Thyroid gland (tissue), 4 donors: Measurements from ENCODE around the gene PNPLA1. TPM values are rescaled to one million over a fixed set of nuclear protein-coding genes. Genes with fewer than 3 reads are reported as not detected.

Experiments used
- DNase-seq, 2 donors: peaks; one replicate each; pipeline ENCODE4 v3.0.0-alpha.2; 2019
- H3K27ac ChIP-seq, 3 donors: fragments of 200-600 bp; sonication (generic); 1 replicate in 2 of 3; 2 replicates in 1 of 3; pipeline ENCODE4 v1.5.1; 2016 to 2019; ENCODE audit warnings: mild to moderate bottlenecking in 1 of 3, moderate library complexity in 1 of 3
- H3K27me3 ChIP-seq: fragments of 200-600 bp; sonication (generic); one replicate; pipeline ENCODE4 v1.5.1; 2019
- H3K36me3 ChIP-seq, 2 donors: fragments of 200-600 bp; sonication (generic); one replicate each; pipeline ENCODE4 v1.5.1; 2016 to 2019
- H3K4me1 ChIP-seq, 2 donors: fragments of 200-600 bp; sonication (generic); one replicate each; pipeline ENCODE4 v1.5.1; 2017 to 2019
- H3K4me3 ChIP-seq, 3 donors: fragments of 200-600 bp; sonication (generic); replicated peaks in 1 of 3; 1 replicate in 2 of 3; 2 replicates in 1 of 3; pipeline ENCODE4 v1.5.1; 2016; ENCODE audit warnings: mild to moderate bottlenecking in 1 of 3
- H3K9me3 ChIP-seq: fragments of 200-600 bp; sonication (generic); one replicate; pipeline ENCODE4 v1.5.1; 2017
- POLR2A ChIP-seq, 2 donors: fragments of 450-650 bp; IDR thresholded peaks; one replicate each; pipeline ENCODE4 v1.6.1; 2017; ENCODE audit warnings: antibody characterized with exemption in 2 of 2, mild to moderate bottlenecking in 2 of 2, moderate library complexity in 1 of 2
- WGBS, 2 donors: methylation state at CpG; one replicate each; pipeline ENCODE4 v1.1.5; 2017; 5-methylcytosine and 5-hydroxymethylcytosine counted together
- intact Hi-C: fragments of 100-400 bp; cut with DNase I; formaldehyde crosslinking; loops from one replicate; pipeline ENCODE4 v1.15.1; 2023
- total RNA-seq, 4 donors: library from RNA; depleted of rRNA; stranded (reverse); fragments of >200 nt; gene quantifications; one replicate each; pipeline ENCODE4 v1.2.3, GENCODE V29; 2016
- TF ChIP-seq, protein P1 (sequence below), 6 experiments: fragments of 200-600 bp in 3 of 6; fragments of 450-650 bp in 3 of 6; sonication (generic) in 3 of 6; IDR thresholded peaks; one replicate each; pipeline ENCODE4 v1.5.1; 2016 to 2019; ENCODE audit warnings: antibody characterized with exemption in 6 of 6, mild to moderate bottlenecking in 2 of 6, inconsistent platforms in 1 of 6, moderate library complexity in 1 of 6

The PNPLA1 gene
- total RNA-seq, 4 donors from 2014 or later: 0.11 TPM; not detected in 3

DNA sequence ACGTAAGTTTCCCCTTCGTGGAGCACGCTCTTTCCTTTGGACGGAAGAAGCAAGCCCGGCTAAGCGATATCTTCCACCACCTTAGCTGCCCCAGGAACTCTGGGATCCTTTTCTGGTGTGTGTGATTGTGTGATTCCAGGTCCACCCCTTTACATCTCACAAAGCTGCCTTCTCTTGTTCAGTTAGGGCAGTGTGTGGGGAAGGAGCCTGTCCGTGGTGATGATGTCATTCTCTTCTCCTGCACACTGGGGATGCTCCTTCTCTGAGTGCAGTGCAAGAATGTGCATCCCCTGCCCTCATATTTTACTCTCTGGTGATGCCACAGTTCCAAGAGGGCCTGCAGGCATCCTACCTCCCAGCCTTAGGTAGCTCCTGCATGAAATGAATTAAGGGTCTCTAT lies 36.5 kb downstream of the PNPLA1 start:
- Histone ChIP-seq H3K9me3 (no peaks in the 10 kb centered on the region), H3K36me3 (no peaks in the 10 kb centered on the region), H3K27me3 (no peaks in the 10 kb centered on the region), H3K4me3 (no peak overlapping the region), H3K27ac (no peak overlapping the region), H3K4me1 (peaks cover 14 to 15% of the 10 kb centered on the region in 2 donors)
- TF ChIP-seq, protein P1, sequence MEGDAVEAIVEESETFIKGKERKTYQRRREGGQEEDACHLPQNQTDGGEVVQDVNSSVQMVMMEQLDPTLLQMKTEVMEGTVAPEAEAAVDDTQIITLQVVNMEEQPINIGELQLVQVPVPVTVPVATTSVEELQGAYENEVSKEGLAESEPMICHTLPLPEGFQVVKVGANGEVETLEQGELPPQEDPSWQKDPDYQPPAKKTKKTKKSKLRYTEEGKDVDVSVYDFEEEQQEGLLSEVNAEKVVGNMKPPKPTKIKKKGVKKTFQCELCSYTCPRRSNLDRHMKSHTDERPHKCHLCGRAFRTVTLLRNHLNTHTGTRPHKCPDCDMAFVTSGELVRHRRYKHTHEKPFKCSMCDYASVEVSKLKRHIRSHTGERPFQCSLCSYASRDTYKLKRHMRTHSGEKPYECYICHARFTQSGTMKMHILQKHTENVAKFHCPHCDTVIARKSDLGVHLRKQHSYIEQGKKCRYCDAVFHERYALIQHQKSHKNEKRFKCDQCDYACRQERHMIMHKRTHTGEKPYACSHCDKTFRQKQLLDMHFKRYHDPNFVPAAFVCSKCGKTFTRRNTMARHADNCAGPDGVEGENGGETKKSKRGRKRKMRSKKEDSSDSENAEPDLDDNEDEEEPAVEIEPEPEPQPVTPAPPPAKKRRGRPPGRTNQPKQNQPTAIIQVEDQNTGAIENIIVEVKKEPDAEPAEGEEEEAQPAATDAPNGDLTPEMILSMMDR (IDR thresholded peaks at IDR 0.05): no peak
- no peak for TF ChIP-seq POLR2A (IDR thresholded peaks at IDR 0.05)
- no peak for DNase-seq
- intact Hi-C loops: no loop called here
- 82 to 95% methylated on average over 7 of the region's 7 CpGs for WGBS, 2 donors

DNA sequence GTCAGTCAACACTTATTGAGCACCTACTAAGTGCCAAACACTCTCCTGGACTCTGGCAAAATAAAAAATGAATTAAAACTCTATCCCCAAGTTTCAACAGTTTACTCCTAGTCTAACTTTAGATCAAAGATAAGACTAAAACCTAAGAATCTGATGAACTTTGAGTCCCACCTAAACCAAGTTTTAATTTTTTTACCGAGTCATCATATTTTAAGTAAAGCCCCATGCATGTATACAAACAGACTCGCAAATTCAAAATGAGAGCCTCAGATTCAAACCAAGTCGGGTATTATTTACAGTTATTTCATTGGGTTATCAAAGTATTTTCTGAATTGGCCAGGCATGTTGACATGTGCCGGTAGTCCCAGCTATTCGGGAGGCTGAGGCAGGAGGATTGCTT lies 38.7 kb downstream of the PNPLA1 start:
- Histone ChIP-seq H3K4me3 (no peak overlapping the region), H3K27ac (no peak overlapping the region), H3K36me3 (no peaks in the 10 kb centered on the region), H3K27me3 (no peaks in the 10 kb centered on the region), H3K9me3 (no peaks in the 10 kb centered on the region), H3K4me1 (no peaks in the 10 kb centered on the region)
- WGBS, 2 donors: 98% methylated on average over 5 of the region's 5 CpGs
- no peak for DNase-seq
- intact Hi-C loops: no loop called here
- TF ChIP-seq, protein P1 (IDR thresholded peaks at IDR 0.05): no peak
- no peak for TF ChIP-seq POLR2A (IDR thresholded peaks at IDR 0.05)

DNA sequence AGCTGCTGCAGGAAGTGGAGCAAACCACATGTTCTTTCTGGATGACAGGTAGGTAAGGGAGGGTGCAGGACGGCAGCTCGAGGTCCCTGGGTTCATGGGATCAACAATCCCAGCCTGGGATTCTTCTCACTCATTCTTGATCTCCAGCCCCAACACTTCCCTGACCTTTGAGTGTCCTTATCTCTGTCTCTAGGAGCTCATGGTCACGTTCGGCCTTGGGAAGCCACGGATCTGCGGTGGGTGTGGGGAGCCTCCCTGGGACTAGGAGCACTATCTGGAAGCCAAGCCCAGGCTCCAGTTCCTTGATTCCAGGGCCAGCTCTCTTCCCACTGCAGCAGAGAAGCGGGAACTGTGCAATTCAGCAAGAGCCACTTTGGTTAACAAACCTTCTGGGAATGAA lies 39.3 kb downstream of the PNPLA1 start:
- Histone ChIP-seq H3K9me3 (no peaks in the 10 kb centered on the region), H3K36me3 (no peaks in the 10 kb centered on the region), H3K4me1 (no peaks in the 10 kb centered on the region), H3K27me3 (no peaks in the 10 kb centered on the region), H3K27ac (no peak overlapping the region), H3K4me3 (no peak overlapping the region)
- TF ChIP-seq, protein P1 (IDR thresholded peaks at IDR 0.05): no peak
- TF ChIP-seq POLR2A (IDR thresholded peaks at IDR 0.05): no peak
- intact Hi-C loops: no loop called here
- DNase-seq: no peak
- 71 to 78% methylated on average over 7 of the region's 7 CpGs for WGBS, 2 donors

DNA sequence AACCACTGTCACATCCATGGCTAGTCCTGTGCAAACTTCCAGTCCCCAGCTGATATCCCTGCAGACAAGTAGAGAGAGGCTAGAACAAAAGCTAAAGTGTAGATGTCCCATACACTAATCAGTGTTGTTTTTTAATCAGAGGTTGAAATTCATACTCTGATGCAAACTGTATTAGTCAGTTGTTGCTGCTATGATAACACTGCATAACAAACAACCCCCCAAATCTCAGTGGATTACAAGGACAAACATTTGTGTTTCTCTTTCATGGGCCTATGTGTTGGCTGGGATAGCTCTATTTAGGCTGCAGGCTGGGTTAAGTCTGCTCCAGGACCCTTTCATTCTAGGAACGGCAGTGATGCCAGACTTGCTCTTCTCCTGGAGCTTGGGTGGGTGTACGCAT lies 40.0 kb downstream of the PNPLA1 start:
- WGBS, 2 donors: 100% methylated on average over 2 of the region's 2 CpGs
- no peak overlapping the region for H3K27ac ChIP-seq
- no peaks in the 10 kb centered on the region for H3K36me3 ChIP-seq
- H3K27me3 ChIP-seq: no peaks in the 10 kb centered on the region
- H3K9me3 ChIP-seq: no peaks in the 10 kb centered on the region
- no peak for TF ChIP-seq POLR2A (IDR thresholded peaks at IDR 0.05)
- TF ChIP-seq, protein P1 (IDR thresholded peaks at IDR 0.05): no peak
- intact Hi-C loops: no loop called here
- H3K4me1 ChIP-seq: no peaks in the 10 kb centered on the region
- no peak for DNase-seq
- no peak overlapping the region for H3K4me3 ChIP-seq

DNA sequence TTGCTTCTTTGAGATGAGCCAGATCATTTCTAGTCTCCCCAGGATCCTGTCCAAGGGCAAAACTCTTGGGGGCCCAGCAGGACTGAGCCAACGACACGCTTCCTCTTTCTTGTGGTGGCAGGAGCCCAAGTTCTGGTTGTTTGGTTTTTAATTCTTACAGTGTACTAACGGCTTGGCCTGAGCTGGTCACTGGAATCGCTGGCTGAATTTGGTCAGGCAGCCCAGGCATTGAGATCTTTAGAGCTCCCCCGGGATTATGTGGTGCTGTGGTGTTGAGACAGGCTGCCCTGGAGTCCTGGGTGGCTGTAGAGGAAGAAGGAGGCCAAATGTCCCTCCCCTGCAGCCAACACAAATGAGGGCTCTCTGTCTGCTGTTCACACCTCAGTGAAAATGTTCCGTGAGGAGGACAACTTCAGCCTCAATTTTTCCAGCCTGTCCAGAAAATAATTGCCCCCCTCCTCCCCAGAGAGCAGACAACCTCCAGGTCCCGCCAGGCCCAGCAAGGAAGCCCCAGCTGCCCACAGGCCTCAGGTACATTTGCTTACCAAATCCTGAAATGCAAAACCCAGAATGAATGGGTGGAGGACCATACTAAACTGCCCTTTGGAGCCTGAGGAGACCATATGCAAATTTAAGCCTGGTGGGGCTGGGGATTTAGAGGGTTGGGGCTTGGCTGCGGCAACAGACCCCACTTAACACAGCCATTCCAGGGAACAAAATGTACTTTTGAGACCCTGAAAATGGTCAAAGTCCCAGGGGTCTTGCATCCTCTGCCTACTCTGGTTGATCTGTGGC lies 43.2 kb downstream of the PNPLA1 start:
- H3K4me3 ChIP-seq: no peak overlapping the region
- intact Hi-C loops: no loop called here
- peak in 1 of 2 donors; percentile 12 for DNase-seq
- H3K4me1 ChIP-seq: no peaks in the 10 kb centered on the region
- no peaks in the 10 kb centered on the region for H3K36me3 ChIP-seq
- H3K27me3 ChIP-seq: no peaks in the 10 kb centered on the region
- no peak overlapping the region for H3K27ac ChIP-seq
- TF ChIP-seq, protein P1 (IDR thresholded peaks at IDR 0.05): no peak
- TF ChIP-seq POLR2A (IDR thresholded peaks at IDR 0.05): no peak
- no peaks in the 10 kb centered on the region for H3K9me3 ChIP-seq
- 41 to 42% methylated on average over 8 of the region's 8 CpGs for WGBS, 2 donors
